Urothelium cell line (cell line): ENCODE results near the gene POLK.
A peak's percentile ranks its signal among the peaks of the same experiment; 100 is the strongest.
"Not testable (repeated sequence)": the region's sequence is repeated elsewhere in the genome, so short reads cannot be mapped to it uniquely, and the experiment has no call there.

ENCODE experiments used
- DNase-seq: peaks from one replicate; pipeline ENCODE4 v3.0.0; 2011; ENCODE audit warnings: low spot score, mixed read lengths
- FAIRE-seq: peaks from 2 replicates; lab custom pipeline; 2011; peaks lifted over from hg19 to GRCh38; lab: Jason Lieb, UNC

The POLK gene

GRCh38 chr5:75511435-75512382, at the start of gene POLK, which contains the start of gene CERT1:
TSS of gene POLK (plus strand) at chr5:75511891.
TSS of gene CERT1 (minus strand) at chr5:75511629. CDS start at chr5:75511207, 422 bp downstream.
- FAIRE-seq (peak; percentile 72), DNase-seq (peak; percentile 98)

- DNase-seq = no peak
- no peak for FAIRE-seq
Measured at GRCh38 chr5:75463726-75464125, 48.0 kb upstream of the POLK start.

- DNase-seq (no peak), FAIRE-seq (no peak)
Measured at GRCh38 chr5:75465480-75465879, 46.2 kb upstream of the POLK start.

- no peak for FAIRE-seq
- no peak for DNase-seq
Measured at GRCh38 chr5:75466006-75466716, 45.5 kb upstream of the POLK start.

- FAIRE-seq = no peak
- DNase-seq = no peak
Measured at GRCh38 chr5:75468593-75468992, 43.1 kb upstream of the POLK start.

- FAIRE-seq (no peak), DNase-seq (no peak)
Measured at GRCh38 chr5:75469017-75469416, 42.7 kb upstream of the POLK start.

- FAIRE-seq (no peak), DNase-seq (no peak)
Measured at GRCh38 chr5:75471193-75471592, 40.5 kb upstream of the POLK start.

GRCh38 chr5:75472973-75473372, 38.7 kb upstream of the POLK start:
- FAIRE-seq (no peak), DNase-seq (no peak)

- DNase-seq = no peak
- no peak for FAIRE-seq
Measured at GRCh38 chr5:75473463-75473862, 38.2 kb upstream of the POLK start.

- DNase-seq = no peak
- no peak for FAIRE-seq
Measured at GRCh38 chr5:75475364-75475763, 36.3 kb upstream of the POLK start.

GRCh38 chr5:75481024-75481423, 30.7 kb upstream of the POLK start:
- no peak for DNase-seq
- no peak for FAIRE-seq

GRCh38 chr5:75482482-75482881, 29.2 kb upstream of the POLK start:
- DNase-seq (no peak), FAIRE-seq (no peak)

GRCh38 chr5:75484605-75485004, 27.1 kb upstream of the POLK start:
- FAIRE-seq (no peak), DNase-seq (no peak)

- DNase-seq, FAIRE-seq: not testable (repeated sequence)
Measured at GRCh38 chr5:75489847-75490246, 21.8 kb upstream of the POLK start.

- no peak for FAIRE-seq
- DNase-seq = no peak
Measured at GRCh38 chr5:75491621-75492020, 20.1 kb upstream of the POLK start.

- no peak for DNase-seq
- FAIRE-seq = no peak
Measured at GRCh38 chr5:75496026-75496425, 15.7 kb upstream of the POLK start.

GRCh38 chr5:75498208-75498777, 13.4 kb upstream of the POLK start:
- no peak for DNase-seq
- no peak for FAIRE-seq

GRCh38 chr5:75498875-75499274, 12.8 kb upstream of the POLK start:
- not testable (repeated sequence) for DNase-seq, FAIRE-seq

GRCh38 chr5:75505112-75505511, 6.6 kb upstream of the POLK start:
- not testable (repeated sequence) for DNase-seq, FAIRE-seq

GRCh38 chr5:75507841-75508240, 3.9 kb upstream of the POLK start:
- no peak for FAIRE-seq
- no peak for DNase-seq

- FAIRE-seq (no peak), DNase-seq (no peak)
Measured at GRCh38 chr5:75509546-75509945, 2.1 kb upstream of the POLK start.
